Muscle layer of colon (tissue), 2 donors: ENCODE measurements around the gene FLT3LG.

Experiments used
- H3K27ac ChIP-seq: one replicate; pipeline ENCODE4 v1.7.0; 2013; ENCODE audit warnings: low read depth, mild to moderate bottlenecking, low read length, moderate library complexity
- H3K27me3 ChIP-seq, 2 donors: one replicate each; pipeline ENCODE4 v1.7.0; 2013; ENCODE audit warnings: low read length in 2 of 2, mild to moderate bottlenecking in 2 of 2; ENCODE audit not compliant: insufficient read depth in 2 of 2, control insufficient read depth in 1 of 2
- H3K36me3 ChIP-seq: one replicate; pipeline ENCODE4 v1.7.0; 2013; ENCODE audit warnings: mild to moderate bottlenecking, low read length; ENCODE audit not compliant: insufficient read depth
- H3K4me1 ChIP-seq: one replicate; pipeline ENCODE4 v1.7.0; 2013; ENCODE audit warnings: mild to moderate bottlenecking, low read length; ENCODE audit not compliant: insufficient read depth
- H3K4me3 ChIP-seq, 2 donors: one replicate each; pipeline ENCODE4 v1.7.0; 2013; ENCODE audit warnings: low read length in 2 of 2, low read depth in 1 of 2, mild to moderate bottlenecking in 1 of 2, moderate library complexity in 1 of 2
- H3K9ac ChIP-seq: one replicate; pipeline ENCODE4 v1.7.0; 2013; ENCODE audit warnings: low read length
- H3K9me3 ChIP-seq: one replicate; pipeline ENCODE4 v1.7.0; 2013; ENCODE audit warnings: mild to moderate bottlenecking, low read length
- donor health status: abdominal sarcoma.
- donor health status: Adenocarcinoma of cecum.

Gene FLT3LG

GRCh38 chr19:49507803-49508494 is 33.9 kb downstream of the FLT3LG start:
- H3K4me3 ChIP-seq = no peak overlapping the region
- no peak overlapping the region for H3K27ac ChIP-seq
- peaks cover 12% of the 10 kb centered on the region for H3K4me1 ChIP-seq
- no peak overlapping the region for H3K9ac ChIP-seq
- H3K36me3 ChIP-seq = no peaks in the 10 kb centered on the region
- H3K9me3 ChIP-seq = no peaks in the 10 kb centered on the region
- no peaks in the 10 kb centered on the region for H3K27me3 ChIP-seq

GRCh38 chr19:49512970-49513745 is 39.1 kb downstream of the FLT3LG start:
- Histone ChIP-seq H3K4me1 (peaks cover 20% of the 10 kb centered on the region), H3K36me3 (peaks cover 9% of the 10 kb centered on the region), H3K4me3 (peak overlapping the region; percentile 77 to 89), H3K27ac (peak overlapping the region; percentile 95), H3K27me3 (no peaks in the 10 kb centered on the region), H3K9ac (peak overlapping the region; percentile 82), H3K9me3 (no peaks in the 10 kb centered on the region)

- Histone ChIP-seq H3K27me3 (no peaks in the 10 kb centered on the region), H3K9me3 (no peaks in the 10 kb centered on the region), H3K36me3 (peaks cover 13% of the 10 kb centered on the region)
Observed at GRCh38 chr19:49513746-49514118, 39.7 kb downstream of the FLT3LG start.

GRCh38 chr19:49514151-49514550 is 40.1 kb downstream of the FLT3LG start:
- H3K27ac ChIP-seq = peak overlapping the region; percentile 73
- no peaks in the 10 kb centered on the region for H3K9me3 ChIP-seq
- peaks cover 20% of the 10 kb centered on the region for H3K4me1 ChIP-seq

More at GRCh38 chr19:49513746-49514118, 39.7 kb downstream of the FLT3LG start:
- H3K9ac ChIP-seq = peak overlapping the region; percentile 15
- H3K4me3 ChIP-seq = peak overlapping the region; percentile 77 to 89
- peak overlapping the region; percentile 73 for H3K27ac ChIP-seq
- peaks cover 20% of the 10 kb centered on the region for H3K4me1 ChIP-seq

GRCh38 chr19:49515767-49516166 is 41.8 kb downstream of the FLT3LG start:
- peaks cover 14% of the 10 kb centered on the region for H3K36me3 ChIP-seq
- H3K9ac ChIP-seq = no peak overlapping the region
- H3K27me3 ChIP-seq = no peaks in the 10 kb centered on the region
- no peaks in the 10 kb centered on the region for H3K9me3 ChIP-seq
- no peak overlapping the region for H3K4me3 ChIP-seq
- peaks cover 20% of the 10 kb centered on the region for H3K4me1 ChIP-seq
- no peak overlapping the region for H3K27ac ChIP-seq

More at GRCh38 chr19:49514151-49514550, 40.1 kb downstream of the FLT3LG start:
- Histone ChIP-seq H3K9ac (no peak overlapping the region), H3K4me3 (no peak overlapping the region), H3K27me3 (no peaks in the 10 kb centered on the region), H3K36me3 (peaks cover 13% of the 10 kb centered on the region)

- H3K4me1 ChIP-seq = peaks cover 7% of the 10 kb centered on the region
- peaks cover 19% of the 10 kb centered on the region for H3K36me3 ChIP-seq
- no peak overlapping the region for H3K27ac ChIP-seq
Observed at GRCh38 chr19:49518033-49518432, 44.0 kb downstream of the FLT3LG start.

GRCh38 chr19:49520705-49521319 is 46.8 kb downstream of the FLT3LG start:
- no peak overlapping the region for H3K9ac ChIP-seq
- H3K27ac ChIP-seq = no peak overlapping the region
- H3K36me3 ChIP-seq = peaks cover 27% of the 10 kb centered on the region
- H3K4me1 ChIP-seq = no peaks in the 10 kb centered on the region
- no peak overlapping the region for H3K4me3 ChIP-seq
- no peaks in the 10 kb centered on the region for H3K9me3 ChIP-seq
- H3K27me3 ChIP-seq = no peaks in the 10 kb centered on the region

More at GRCh38 chr19:49518033-49518432, 44.0 kb downstream of the FLT3LG start:
- H3K9ac ChIP-seq = no peak overlapping the region
- H3K9me3 ChIP-seq = no peaks in the 10 kb centered on the region
- no peaks in the 10 kb centered on the region for H3K27me3 ChIP-seq
- no peak overlapping the region for H3K4me3 ChIP-seq

- no peak overlapping the region for H3K27ac ChIP-seq
- no peak overlapping the region for H3K9ac ChIP-seq
- H3K27me3 ChIP-seq = no peaks in the 10 kb centered on the region
- H3K4me3 ChIP-seq = no peak overlapping the region
- no peaks in the 10 kb centered on the region for H3K9me3 ChIP-seq
- peaks cover 16% of the 10 kb centered on the region for H3K36me3 ChIP-seq
- peaks cover 5% of the 10 kb centered on the region for H3K4me1 ChIP-seq
Observed at GRCh38 chr19:49524812-49525455, 50.9 kb downstream of the FLT3LG start.

- no peaks in the 10 kb centered on the region for H3K9me3 ChIP-seq
- H3K4me1 ChIP-seq = peaks cover 11% of the 10 kb centered on the region
- no peak overlapping the region for H3K27ac ChIP-seq
- no peaks in the 10 kb centered on the region for H3K27me3 ChIP-seq
- H3K36me3 ChIP-seq = peaks cover 11% of the 10 kb centered on the region
- no peak overlapping the region for H3K9ac ChIP-seq
- peak overlapping the region; percentile 50 to 71 for H3K4me3 ChIP-seq
Observed at GRCh38 chr19:49528211-49528771, 54.3 kb downstream of the FLT3LG start.

- Histone ChIP-seq H3K4me1 (peaks cover 12% of the 10 kb centered on the region), H3K9ac (no peak overlapping the region), H3K27ac (no peak overlapping the region), H3K36me3 (no peaks in the 10 kb centered on the region), H3K4me3 (no peak overlapping the region), H3K27me3 (no peaks in the 10 kb centered on the region), H3K9me3 (no peaks in the 10 kb centered on the region)
Observed at GRCh38 chr19:49530708-49531107, 56.7 kb downstream of the FLT3LG start.
